HG03520 (cell line): Measurements from ENCODE around the gene IQCK.

Experiments used
- ATAC-seq: cut with Tn5 transposase; IDR thresholded peaks from one replicate; pipeline ENCODE4 v1.9.1; 2021; ENCODE audit warnings: mild to moderate bottlenecking, moderate library complexity; ENCODE audit not compliant: unreplicated experiment

The IQCK gene

DNA sequence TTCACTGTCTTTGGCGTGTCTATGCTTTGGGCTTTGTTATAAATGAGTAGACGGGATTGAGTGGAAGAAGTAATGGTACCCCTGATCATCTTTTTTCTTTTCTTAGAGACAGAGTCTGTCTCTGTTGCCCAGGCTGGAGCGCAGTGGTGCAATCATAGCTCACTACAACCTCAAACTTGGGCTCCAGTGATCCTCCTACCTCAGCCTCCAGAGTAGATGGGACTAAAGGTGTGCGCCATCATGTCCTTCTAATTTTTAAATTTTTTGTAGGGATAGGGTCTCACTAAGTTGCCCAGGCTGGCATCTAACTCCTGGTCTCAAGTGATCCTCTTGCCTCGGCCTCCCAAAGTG lies 181.5 kb downstream of the IQCK start:
- ATAC-seq = no peak

DNA sequence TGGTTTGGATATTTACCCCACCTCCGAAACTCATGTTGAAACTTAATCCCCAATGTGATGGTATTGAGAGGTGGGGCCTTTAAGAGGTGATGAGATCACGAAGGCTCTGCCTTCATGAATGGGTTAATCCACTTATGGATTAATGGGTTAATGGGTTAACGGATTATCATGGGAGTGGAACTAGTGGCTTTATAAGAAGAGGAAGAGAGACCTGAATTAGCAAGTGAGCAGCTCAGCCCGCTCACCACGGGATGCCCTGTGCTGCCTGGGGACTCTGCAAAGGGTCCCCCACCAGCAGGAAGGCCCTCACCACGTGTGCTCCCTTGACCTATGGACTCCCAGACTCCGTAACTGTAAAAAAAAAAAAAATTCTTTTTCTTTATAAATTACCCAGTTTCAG lies 183.1 kb downstream of the IQCK start:
- no peak for ATAC-seq

DNA sequence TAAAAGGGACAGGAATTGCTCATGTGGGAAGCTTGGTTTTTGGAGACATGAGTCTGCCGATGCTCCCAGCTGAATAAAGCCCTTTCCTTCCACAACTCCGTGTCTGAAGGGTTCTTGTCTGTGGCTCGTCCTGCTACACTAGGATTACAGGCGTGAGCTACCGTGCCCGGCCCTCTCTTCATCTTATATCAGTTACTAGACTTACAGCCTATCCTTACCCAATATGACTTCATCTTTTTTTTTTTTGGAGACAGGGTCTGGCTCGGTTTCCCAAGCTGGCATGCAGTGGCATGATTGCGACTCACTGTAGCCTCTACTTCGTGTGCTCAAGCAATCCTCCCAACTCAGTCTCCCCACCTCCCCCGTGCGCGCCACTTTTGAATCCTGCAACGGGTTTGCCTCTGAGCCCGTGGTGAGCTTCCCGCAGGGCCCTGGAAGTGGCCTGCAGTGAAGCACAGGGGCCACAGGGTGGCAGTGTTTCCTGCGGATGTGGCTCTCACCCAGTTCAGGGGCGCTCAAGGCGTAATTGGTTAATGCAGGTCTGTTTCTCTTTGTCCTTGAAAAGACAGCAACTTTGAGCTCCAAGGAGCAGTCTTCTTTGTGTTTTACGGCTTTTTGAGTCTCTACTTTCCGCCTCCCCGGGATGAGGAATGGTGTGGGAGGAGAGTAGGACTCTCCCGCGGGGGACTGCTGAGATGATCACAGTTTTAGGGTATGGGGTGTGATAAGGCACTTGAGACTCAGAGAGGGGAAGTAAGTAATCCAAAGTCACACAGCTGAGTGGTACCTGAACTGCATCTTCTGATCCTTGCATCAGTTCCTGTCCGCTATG lies 189.3 kb downstream of the IQCK start:
- ATAC-seq = peak; percentile 61
